H1 (cell line): ENCODE measurements around the gene RNF41. TPM values are rescaled to one million over a fixed set of nuclear protein-coding genes. Genes with fewer than 3 reads are reported as not detected.

Experiments
- CTCF ChIA-PET: fragments of 300-600 bp; sonication (Branson Sonifier 250); formaldehyde crosslinking; loops from one replicate; lab custom pipeline; 2021; ENCODE audit not compliant: partially characterized antibody; lab: Charles Lee
- POLR2A ChIA-PET: fragments of 300-600 bp; sonication (Branson Sonifier 250); formaldehyde crosslinking; loops from one replicate; lab custom pipeline; 2021; ENCODE audit warnings: inconsistent platforms; ENCODE audit not compliant: partially characterized antibody; lab: Charles Lee
- DNase-seq, 2 experiments: peaks; one replicate each; pipeline versions ENCODE4 v3.0.0 to v3.0.0-alpha.2; 2010 to 2022; ENCODE audit warnings: low spot score in 2 of 2, low read depth in 1 of 2, mixed read lengths in 1 of 2
- FAIRE-seq: peaks from 2 replicates; lab custom pipeline; 2011; peaks lifted over from hg19 to GRCh38; lab: Jason Lieb, UNC
- H2AFZ ChIP-seq: 2 replicates; pipeline ENCODE4 v1.8.1; 2012; ENCODE audit warnings: low read length, inconsistent platforms
- H2AK5ac ChIP-seq: 2 replicates; pipeline ENCODE4 v1.6.1; 2013; ENCODE audit warnings: low read depth, low read length
- H2BK120ac ChIP-seq: replicated peaks from 2 replicates; pipeline ENCODE3; 2013; ENCODE audit warnings: low read depth, low read length, inconsistent platforms
- H2BK12ac ChIP-seq: 2 replicates; pipeline ENCODE4 v1.6.1; 2013; ENCODE audit warnings: low read depth, low read length
- H2BK15ac ChIP-seq: 2 replicates; pipeline ENCODE4 v1.6.1; 2013; ENCODE audit warnings: low read length
- H2BK20ac ChIP-seq: 2 replicates; pipeline ENCODE4 v1.6.1; 2013; ENCODE audit warnings: low read length
- H2BK5ac ChIP-seq: 2 replicates; pipeline ENCODE4 v1.6.1; 2013; ENCODE audit warnings: low read depth, low read length
- H3K14ac ChIP-seq: 2 replicates; pipeline ENCODE4 v1.6.1; 2013; ENCODE audit warnings: inconsistent platforms; ENCODE audit not compliant: insufficient read length
- H3K18ac ChIP-seq: 2 replicates; pipeline ENCODE4 v1.6.1; 2013; ENCODE audit warnings: low read length; ENCODE audit errors: extremely low read depth
- H3K23ac ChIP-seq: 2 replicates; pipeline ENCODE4 v1.6.1; 2013; ENCODE audit warnings: inconsistent platforms; ENCODE audit not compliant: insufficient read length
- H3K23me2 ChIP-seq: 2 replicates; pipeline ENCODE4 v1.6.1; 2013; ENCODE audit warnings: low read depth, low read length
- H3K27ac ChIP-seq: 2 replicates; pipeline ENCODE4 v1.6.1; 2011; ENCODE audit warnings: low read depth, low read length, inconsistent platforms
- H3K27me3 ChIP-seq, 4 experiments: replicated peaks in 1 of 4; 1 replicate in 1 of 4; 2 replicates in 3 of 4; pipeline versions ENCODE4 v1.6.1 to v1.8.1; 2011 to 2013; ENCODE audit warnings: low read length in 3 of 4, mild to moderate bottlenecking in 3 of 4, inconsistent platforms in 2 of 4, mixed read lengths in 2 of 4, moderate library complexity in 1 of 4; ENCODE audit not compliant: control insufficient read depth in 3 of 4, insufficient read depth in 3 of 4; ENCODE audit errors: extremely low read depth in 1 of 4
- H3K36me3 ChIP-seq, 4 experiments: 2 replicates each; pipeline versions ENCODE4 v1.6.1 to v1.8.1; 2011 to 2013; ENCODE audit warnings: mild to moderate bottlenecking in 4 of 4, low read length in 3 of 4, moderate library complexity in 2 of 4, control low read depth in 1 of 4, inconsistent platforms in 1 of 4; ENCODE audit not compliant: insufficient read depth in 4 of 4, control insufficient read depth in 2 of 4
- H3K4ac ChIP-seq: replicated peaks from 2 replicates; pipeline ENCODE3; 2013; ENCODE audit warnings: low read length, low read depth, mixed read lengths, inconsistent platforms; ENCODE audit not compliant: insufficient read length
- H3K4me1 ChIP-seq, 4 experiments: replicated peaks in 1 of 4; 1 replicate in 1 of 4; 2 replicates in 3 of 4; pipeline versions ENCODE4 v1.6.1 to v1.8.1; 2011 to 2013; ENCODE audit warnings: low read length in 3 of 4, inconsistent platforms in 2 of 4, mixed read lengths in 1 of 4; ENCODE audit not compliant: insufficient read depth in 4 of 4, control insufficient read depth in 3 of 4
- H3K4me2 ChIP-seq, 2 experiments: 2 replicates each; pipeline versions ENCODE4 v1.6.1 to v1.8.1; 2011 to 2013; ENCODE audit warnings: low read depth in 2 of 2, low read length in 2 of 2, control low read depth in 1 of 2, inconsistent platforms in 1 of 2, mild to moderate bottlenecking in 1 of 2; ENCODE audit not compliant: insufficient read depth in 1 of 2
- H3K4me3 ChIP-seq, 4 experiments: fragments of 200-600, 300-600 bp in 1 of 4; sonication (generic), shearing (Covaris generic), sonication (Bioruptor Twin) in 1 of 4; 2 replicates each; pipeline versions ENCODE4 v1.5.1 to v1.8.1; 2011 to 2016; ENCODE audit warnings: low read length in 4 of 4, low read depth in 3 of 4, control low read depth in 2 of 4, inconsistent platforms in 2 of 4, mild to moderate bottlenecking in 2 of 4, mixed read lengths in 1 of 4, moderate library complexity in 1 of 4; ENCODE audit not compliant: insufficient read depth in 2 of 4; ENCODE audit errors: extremely low read depth in 1 of 4
- H3K56ac ChIP-seq: replicated peaks from 2 replicates; pipeline ENCODE3; 2013; ENCODE audit warnings: low read depth, mild to moderate bottlenecking, mixed read lengths, low read length, inconsistent platforms; ENCODE audit not compliant: insufficient read length
- H3K79me1 ChIP-seq: 2 replicates; pipeline ENCODE4 v1.6.1; 2013; ENCODE audit warnings: low read depth, low read length, control low read depth
- H3K79me2 ChIP-seq, 2 experiments: 2 replicates each; pipeline versions ENCODE4 v1.6.1 to v1.8.1; 2012 to 2013; ENCODE audit warnings: low read length in 2 of 2, mild to moderate bottlenecking in 2 of 2, inconsistent platforms in 1 of 2; ENCODE audit not compliant: insufficient read depth in 2 of 2, control insufficient read depth in 1 of 2
- H3K9ac ChIP-seq, 4 experiments: replicated peaks in 1 of 4; 1 replicate in 1 of 4; 2 replicates in 3 of 4; pipeline versions ENCODE4 v1.6.1 to v1.8.1; 2011 to 2013; ENCODE audit warnings: low read depth in 3 of 4, low read length in 3 of 4, control low read depth in 2 of 4, mild to moderate bottlenecking in 2 of 4, moderate library complexity in 2 of 4, inconsistent platforms in 1 of 4; ENCODE audit errors: extremely low read depth in 1 of 4
- H3K9me3 ChIP-seq, 2 experiments: 2 replicates each; pipeline versions ENCODE4 v1.6.1 to v1.8.1; 2012 to 2013; ENCODE audit warnings: mild to moderate bottlenecking in 2 of 2, moderate library complexity in 2 of 2, control low read depth in 1 of 2, inconsistent platforms in 1 of 2, low read depth in 1 of 2, low read length in 1 of 2, mixed read lengths in 1 of 2; ENCODE audit not compliant: insufficient read depth in 2 of 2
- H4K20me1 ChIP-seq, 2 experiments: replicated peaks in 1 of 2; 2 replicates each; pipeline versions ENCODE3 to v1.8.1; 2011 to 2013; ENCODE audit warnings: inconsistent platforms in 2 of 2, low read length in 2 of 2, mild to moderate bottlenecking in 1 of 2; ENCODE audit not compliant: insufficient read depth in 2 of 2, control insufficient read depth in 1 of 2
- H4K5ac ChIP-seq: 2 replicates; pipeline ENCODE4 v1.6.1; 2013; ENCODE audit warnings: low read length, low read depth, mixed read lengths, inconsistent platforms; ENCODE audit not compliant: insufficient read length
- H4K8ac ChIP-seq: 2 replicates; pipeline ENCODE4 v1.8.0; 2013; ENCODE audit warnings: mild to moderate bottlenecking, moderate library complexity, low read length, inconsistent platforms; ENCODE audit not compliant: insufficient read depth; ENCODE audit errors: extremely low read depth
- H4K91ac ChIP-seq: replicated peaks from 2 replicates; pipeline ENCODE3; 2013; ENCODE audit warnings: low read length, mixed read lengths, inconsistent platforms; ENCODE audit not compliant: insufficient read length
- POLR2AphosphoS5 ChIP-seq: IDR thresholded peaks from 2 replicates; pipeline ENCODE4 v1.6.1; 2011; ENCODE audit warnings: low read depth, low read length
- SIX5 ChIP-seq: IDR thresholded peaks from 2 replicates; pipeline ENCODE4 v1.6.1; 2011; ENCODE audit warnings: mild to moderate bottlenecking, low read depth, low read length
- WGBS, 2 experiments: shearing (Covaris generic) in 1 of 2; methylation state at CpG; one replicate each; pipeline versions ENCODE4 v1.1.6 to v1.1.7; 2013 to 2015; ENCODE audit warnings: low lambda C conversion rate in 2 of 2, mixed read lengths in 2 of 2, inconsistent platforms in 1 of 2, low coverage in 1 of 2, missing lambda C conversion rate in 1 of 2; ENCODE audit not compliant: insufficient replicate concordance in 2 of 2, insufficient coverage in 1 of 2, insufficient read length in 1 of 2; ENCODE audit errors: extremely low coverage in 1 of 2, missing lambda C conversion rate in 1 of 2; 5-methylcytosine and 5-hydroxymethylcytosine counted together
- polyA plus RNA-seq, 7 experiments: library from polyadenylated mRNA; depleted of rRNA in 3 of 7; stranded (reverse) in 5 of 7; unstranded in 2 of 7; fragments of >200 nt in 5 of 7; fragments of 200-250 nt in 2 of 7; gene quantifications; 1 replicate in 5 of 7; 2 replicates in 1 of 7; 4 replicates in 1 of 7; pipeline versions ENCODE4 v1.2.1 to v1.2.3, GENCODE V29; 2011 to 2013; ENCODE audit warnings: missing spikeins in 2 of 7, mixed read lengths in 2 of 7
- total RNA-seq: library from RNA; stranded (reverse); fragmentation: NEBNext Ultra II Directional; extraction: Animal tissue kit (Norgen Biotek cat#: 25700); gene quantifications from 2 replicates; pipeline ENCODE4 v1.2.1, GENCODE V29; 2021

The RNF41 gene
- total and polyA plus RNA-seq, 2 of the 8 experiments (the other 6 are each of a cell fraction or from before 2014, with no cell fraction given): 55.5 to 98.6 TPM

DNA sequence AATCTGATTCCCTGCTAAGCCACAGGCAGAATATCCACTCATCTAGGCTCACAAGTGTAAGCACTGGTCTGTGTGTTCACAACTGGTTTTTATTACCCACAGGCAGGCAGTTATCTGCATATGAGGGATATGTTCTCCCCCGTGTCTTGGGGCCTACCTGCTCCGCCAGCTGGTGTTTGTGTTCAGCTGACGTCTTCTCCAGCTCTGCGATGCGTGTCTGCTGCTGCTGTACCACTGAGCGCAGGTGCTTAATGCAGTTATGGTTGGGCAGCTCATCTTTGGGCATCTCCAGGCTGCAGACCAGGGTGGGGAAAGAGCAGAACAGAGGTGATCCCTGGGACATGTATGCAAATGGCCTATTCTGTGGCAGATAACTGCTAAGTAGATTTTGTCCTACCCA, 13.7 kb downstream of the RNF41 start:
- H3K79me2 ChIP-seq: no peaks in the 10 kb centered on the region
- H3K36me3 ChIP-seq: peaks cover 31 to 68% (median 53%) of the 10 kb centered on the region in 4 experiments
- H3K79me1 ChIP-seq: no peaks in the 10 kb centered on the region
- 93% methylated on average over 6 of the region's 6 CpGs; no CpG with 5 or more reads in 1 of the 2 experiments for WGBS, 2 experiments
- no peaks in the 10 kb centered on the region for H3K9me3 ChIP-seq
- H2BK12ac ChIP-seq: no peak overlapping the region
- H3K9ac ChIP-seq: no peak overlapping the region
- H2AFZ ChIP-seq: no peak overlapping the region
- no peak overlapping the region for H2BK20ac ChIP-seq
- no peaks in the 10 kb centered on the region for H3K27me3 ChIP-seq
- H2BK120ac ChIP-seq: no peak overlapping the region
- no peak overlapping the region for H3K56ac ChIP-seq
- no peak overlapping the region for H2BK5ac ChIP-seq
- no peaks in the 10 kb centered on the region for H3K4me1 ChIP-seq
- no peak overlapping the region for H3K23ac ChIP-seq
- POLR2A ChIA-PET: interaction anchor here (0.7 to 17.4 kb wide), 16 partner anchors 11 to 126 kb away, joined by 3 to 203 read pairs (median 4); partner anchors contain the start of genes ANKRD52, MYL6, RNF41 and SMARCC2
- FAIRE-seq (no peak), DNase-seq (no peak)
- no peak overlapping the region for H2AK5ac ChIP-seq
- CTCF ChIA-PET: interaction anchor here (0.9 to 12.3 kb wide), 13 partner anchors 8 to 489 kb away, joined by 3 to 111 read pairs (median 12); partner anchors contain the start of genes ANKRD52, RNF41, SLC39A5 and SMARCC2
- H4K5ac ChIP-seq: no peak overlapping the region
- no peak overlapping the region for H3K4ac ChIP-seq
- H3K18ac ChIP-seq: no peak overlapping the region
- H3K23me2 ChIP-seq: no peaks in the 10 kb centered on the region
- no peaks in the 10 kb centered on the region for H4K20me1 ChIP-seq
- H3K27ac ChIP-seq: no peak overlapping the region
- no peak overlapping the region for H2BK15ac ChIP-seq
- H4K8ac ChIP-seq: no peak overlapping the region
- H3K4me3 ChIP-seq: no peak overlapping the region
- H4K91ac ChIP-seq: no peak overlapping the region
- no peak overlapping the region for H3K14ac ChIP-seq
- no peak overlapping the region for H3K4me2 ChIP-seq
- TF ChIP-seq POLR2AphosphoS5 (peak; percentile 39), SIX5 (no peak)
- TF ChIP-seq, all 59 proteins: peak for 1
